HFF-Myc (cell line): Measurements from ENCODE around the gene TLK1.
A peak's percentile ranks its signal among the peaks of the same experiment; 100 is the strongest.

Source experiments
- DNase-seq: peaks from one replicate; pipeline ENCODE4 v3.0.0-alpha.2; 2011; ENCODE audit warnings: low read depth; ENCODE audit errors: extremely low read depth
- H3K4me3 ChIP-seq: replicated peaks from 2 replicates; pipeline ENCODE4 v1.5.1; 2011; ENCODE audit warnings: low read depth, mild to moderate bottlenecking, control low read depth, low read length
- TF ChIP-seq, protein P1 (sequence below): IDR thresholded peaks from 2 replicates; pipeline ENCODE4 v1.5.1; 2012; ENCODE audit warnings: mild to moderate bottlenecking, low read depth, low read length, control low read depth; ENCODE audit errors: missing control alignments

Gene TLK1

DNA sequence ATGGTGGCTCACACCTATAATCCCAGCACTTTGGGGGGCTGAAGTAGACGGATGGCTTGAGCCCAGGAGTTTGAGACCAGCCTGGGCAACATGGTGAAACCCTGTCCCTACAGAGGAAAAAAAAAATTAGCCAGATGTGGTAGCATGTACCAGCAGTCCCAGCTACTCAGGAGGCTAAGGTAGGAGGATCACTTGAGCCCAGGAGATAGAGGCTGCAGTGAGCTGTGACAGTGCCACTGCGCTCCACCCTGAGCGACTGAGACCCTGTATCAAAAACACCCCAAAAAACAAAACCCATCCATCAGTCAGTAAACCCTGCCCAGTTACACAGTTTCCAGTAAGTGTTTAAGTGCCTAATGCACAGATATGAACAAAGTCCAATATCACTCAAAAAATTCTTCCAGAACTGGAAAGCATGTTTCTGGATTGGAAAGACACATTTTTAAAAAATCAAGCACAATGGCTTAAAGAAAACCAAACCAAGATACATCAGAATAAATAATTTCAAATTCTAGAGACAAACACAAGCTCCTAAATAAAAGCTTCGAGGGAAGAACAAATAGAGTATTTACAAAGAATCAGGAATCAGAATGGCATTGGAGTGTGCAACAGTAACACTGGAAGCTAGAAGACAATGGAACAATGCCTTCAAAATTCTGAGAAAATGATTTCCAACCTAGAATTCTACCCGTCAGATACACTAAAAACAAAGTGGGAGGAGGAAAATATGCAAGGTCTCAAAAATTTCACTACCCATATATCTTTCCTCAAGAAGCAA lies 72.4 kb downstream of the TLK1 start:
- no peak for DNase-seq
- TF ChIP-seq, protein P1, sequence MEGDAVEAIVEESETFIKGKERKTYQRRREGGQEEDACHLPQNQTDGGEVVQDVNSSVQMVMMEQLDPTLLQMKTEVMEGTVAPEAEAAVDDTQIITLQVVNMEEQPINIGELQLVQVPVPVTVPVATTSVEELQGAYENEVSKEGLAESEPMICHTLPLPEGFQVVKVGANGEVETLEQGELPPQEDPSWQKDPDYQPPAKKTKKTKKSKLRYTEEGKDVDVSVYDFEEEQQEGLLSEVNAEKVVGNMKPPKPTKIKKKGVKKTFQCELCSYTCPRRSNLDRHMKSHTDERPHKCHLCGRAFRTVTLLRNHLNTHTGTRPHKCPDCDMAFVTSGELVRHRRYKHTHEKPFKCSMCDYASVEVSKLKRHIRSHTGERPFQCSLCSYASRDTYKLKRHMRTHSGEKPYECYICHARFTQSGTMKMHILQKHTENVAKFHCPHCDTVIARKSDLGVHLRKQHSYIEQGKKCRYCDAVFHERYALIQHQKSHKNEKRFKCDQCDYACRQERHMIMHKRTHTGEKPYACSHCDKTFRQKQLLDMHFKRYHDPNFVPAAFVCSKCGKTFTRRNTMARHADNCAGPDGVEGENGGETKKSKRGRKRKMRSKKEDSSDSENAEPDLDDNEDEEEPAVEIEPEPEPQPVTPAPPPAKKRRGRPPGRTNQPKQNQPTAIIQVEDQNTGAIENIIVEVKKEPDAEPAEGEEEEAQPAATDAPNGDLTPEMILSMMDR, result no peak
- no peak overlapping the region for H3K4me3 ChIP-seq

DNA sequence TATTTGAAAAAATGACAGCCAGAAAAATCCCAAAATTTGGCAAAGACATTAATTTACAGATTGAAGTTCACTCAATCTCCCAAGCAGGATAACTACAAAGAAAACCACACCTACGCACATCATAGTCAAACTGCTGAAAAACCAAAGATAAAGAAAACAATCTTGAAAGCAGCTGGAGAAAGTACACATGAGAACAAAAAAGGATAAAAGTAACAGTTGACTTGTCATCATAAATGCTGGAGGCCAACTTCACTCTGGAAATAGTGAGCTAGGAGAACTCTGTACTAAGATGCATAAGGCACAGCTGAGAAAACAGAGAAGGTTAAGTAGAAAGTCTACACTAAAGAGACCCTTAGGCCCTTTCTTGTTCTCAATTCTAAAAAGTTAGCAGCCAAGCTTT lies 73.1 kb downstream of the TLK1 start:
- no peak overlapping the region for H3K4me3 ChIP-seq
- DNase-seq, result no peak
- TF ChIP-seq, protein P1, result no peak

DNA sequence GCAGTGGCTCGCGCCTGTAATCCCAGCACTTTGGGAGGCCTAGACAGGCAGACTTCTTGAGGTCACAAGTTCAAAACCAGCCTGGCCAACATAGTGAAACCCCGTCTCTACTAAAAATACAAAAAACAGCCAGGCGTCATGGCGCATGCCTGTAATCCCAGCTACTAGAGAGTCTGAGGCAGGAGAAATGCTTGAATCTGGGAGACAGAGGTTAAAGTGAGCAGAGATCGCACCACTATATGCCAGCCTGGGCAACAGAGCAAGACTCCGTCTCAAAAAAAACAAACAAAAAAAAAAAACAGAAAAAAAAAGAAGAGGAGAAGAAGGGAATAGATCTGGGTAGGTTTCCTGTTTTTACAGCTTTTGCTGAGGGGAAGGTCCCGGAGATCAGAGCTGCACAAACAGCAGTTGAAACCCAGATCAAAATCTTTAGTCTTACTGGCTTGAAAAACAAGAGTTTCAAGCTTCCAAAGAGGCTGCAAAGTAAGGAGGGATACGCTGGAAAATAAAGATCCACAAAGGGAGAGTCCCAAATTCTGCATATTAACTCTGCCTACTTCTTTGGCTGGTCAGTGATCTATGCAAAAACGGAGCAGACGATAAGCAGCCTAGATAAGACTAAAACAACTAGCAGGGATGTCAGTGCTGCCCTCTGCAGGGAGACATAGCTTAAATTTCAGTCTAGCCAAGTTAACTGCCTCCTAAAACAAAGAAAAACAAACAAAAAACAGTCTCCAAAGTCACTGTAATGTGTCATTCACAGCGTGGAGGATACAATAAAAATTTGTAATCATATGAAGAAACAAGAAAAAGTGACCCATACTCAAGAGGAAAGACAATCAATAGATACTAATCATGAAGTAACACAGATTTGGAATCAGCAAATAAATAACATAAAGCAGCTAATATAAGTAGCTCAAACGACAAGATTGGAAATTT lies 74.1 kb downstream of the TLK1 start:
- no peak overlapping the region for H3K4me3 ChIP-seq
- TF ChIP-seq, protein P1, result peak; percentile 70
- DNase-seq, result peak; percentile 29

DNA sequence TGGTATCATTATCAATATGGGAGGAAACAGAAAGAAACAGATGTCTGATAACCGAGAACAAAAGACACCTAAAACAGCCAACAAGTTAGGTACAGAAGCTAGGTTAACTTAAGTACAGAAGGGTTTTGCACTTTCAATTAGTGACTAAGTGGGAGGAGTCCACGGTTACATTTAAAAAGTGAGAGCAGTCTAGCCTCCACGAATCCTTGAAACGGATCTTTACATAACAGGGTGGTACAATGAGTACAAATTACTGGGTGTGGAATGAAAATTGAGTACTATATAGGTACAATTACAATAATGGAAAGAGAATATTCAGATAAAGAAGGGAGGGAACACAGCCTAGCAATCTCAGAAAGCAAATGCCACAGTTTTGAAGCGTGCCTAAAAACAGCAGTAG lies 76.6 kb downstream of the TLK1 start:
- TF ChIP-seq, protein P1, result no peak
- H3K4me3 ChIP-seq, result no peak overlapping the region
- no peak for DNase-seq

DNA sequence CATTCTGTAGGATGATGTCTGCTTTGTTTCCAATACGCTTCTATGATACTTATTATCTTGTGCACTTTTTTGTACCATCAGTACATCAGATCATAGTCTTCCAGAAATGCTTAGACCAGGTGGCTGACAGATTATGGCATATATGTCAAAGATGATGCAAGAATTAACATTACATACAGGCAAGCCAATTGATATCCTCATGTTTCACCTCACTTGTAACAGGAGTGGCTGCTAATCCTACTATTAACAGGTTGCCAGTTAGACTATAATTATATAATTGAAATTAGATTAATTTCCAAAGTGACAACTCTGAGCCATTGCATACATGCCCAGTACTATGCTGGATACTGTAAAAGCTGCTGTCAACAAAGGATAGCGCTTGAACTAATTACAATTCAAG lies 77.2 kb downstream of the TLK1 start:
- DNase-seq, result no peak
- no peak overlapping the region for H3K4me3 ChIP-seq
- TF ChIP-seq, protein P1, result no peak

DNA sequence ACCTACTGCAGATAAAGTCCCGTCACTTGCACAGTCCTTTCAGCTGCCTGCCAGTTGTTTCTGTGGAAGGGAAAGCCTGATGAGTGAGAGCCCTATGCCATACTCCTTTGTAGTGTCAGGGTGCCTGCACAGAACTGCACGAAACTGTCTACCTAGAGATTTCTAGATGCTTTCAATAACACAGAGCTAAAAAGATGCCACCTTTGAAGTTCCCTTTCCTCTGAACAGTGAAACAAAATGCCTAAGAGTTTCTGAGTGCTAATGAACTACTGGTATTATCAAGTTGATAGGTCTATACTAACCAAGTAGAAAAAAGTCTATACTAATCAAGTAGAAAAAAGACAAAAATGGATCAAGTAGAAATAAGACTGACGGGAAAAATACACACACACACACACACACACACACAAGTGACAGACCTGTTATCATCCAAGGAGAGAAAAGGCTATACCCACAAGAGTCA lies 79.0 kb downstream of the TLK1 start:
- no peak for DNase-seq
- H3K4me3 ChIP-seq, result no peak overlapping the region
- TF ChIP-seq, protein P1, result no peak
